SK-N-SH treated with all-trans-retinoic acid at 6 μM for 48 hours (cell line): ENCODE data around the gene SLC12A8.

Source experiments
- CREB5 ChIP-seq: fragments of 250-450 bp; sonication (Bioruptor Pico); IDR thresholded peaks from 2 replicates; pipeline ENCODE4 v1.5.1; 2020; ENCODE audit warnings: low read depth, mild to moderate bottlenecking, moderate library complexity
- CSRNP3 ChIP-seq: fragments of 250-450 bp; sonication (Bioruptor Pico); IDR thresholded peaks from 2 replicates; pipeline ENCODE4 v1.5.1; 2021; ENCODE audit warnings: mild to moderate bottlenecking, moderate library complexity
- ESRRG ChIP-seq: fragments of 250-450 bp; sonication (Bioruptor Pico); IDR thresholded peaks from 2 replicates; pipeline ENCODE4 v1.6.1; 2021; ENCODE audit warnings: mild to moderate bottlenecking
- PATZ1 ChIP-seq: fragments of 250-450 bp; sonication (Bioruptor Pico); IDR thresholded peaks from 2 replicates; pipeline ENCODE4 v1.8.0; 2020; ENCODE audit warnings: mild to moderate bottlenecking, moderate library complexity, borderline replicate concordance
- RARB ChIP-seq: fragments of 250-450 bp; sonication (Bioruptor Pico); IDR thresholded peaks from 2 replicates; pipeline ENCODE4 v1.8.0; 2021; ENCODE audit warnings: mild to moderate bottlenecking, moderate library complexity
- ZFP3 ChIP-seq: fragments of 250-450 bp; sonication (Bioruptor Pico); IDR thresholded peaks from 2 replicates; pipeline ENCODE4 v1.5.0; 2020; ENCODE audit warnings: mild to moderate bottlenecking, moderate library complexity
- ZFP30 ChIP-seq: fragments of 450-650 bp; formaldehyde crosslinking; IDR thresholded peaks from 2 replicates; pipeline ENCODE4 v1.5.0; 2022; ENCODE audit warnings: mild to moderate bottlenecking, moderate library complexity
- ZNF70 ChIP-seq: fragments of 450-650 bp; formaldehyde crosslinking; IDR thresholded peaks from 2 replicates; pipeline ENCODE4 v1.5.0; 2020; ENCODE audit warnings: mild to moderate bottlenecking, moderate library complexity
- ZNF8 ChIP-seq: fragments of 450-650 bp; formaldehyde crosslinking; IDR thresholded peaks from 2 replicates; pipeline ENCODE4 v1.5.0; 2020; ENCODE audit warnings: mild to moderate bottlenecking, moderate library complexity

- no peak for TF ChIP-seq ZNF8
- no peak for TF ChIP-seq ZFP30 (CRISPR knock-in tag)
- TF ChIP-seq RARB (CRISPR knock-in tag) = no peak
- TF ChIP-seq ZNF70 (CRISPR knock-in tag) = no peak
- no peak for TF ChIP-seq ESRRG (CRISPR knock-in tag)
- no peak for TF ChIP-seq ZFP3 (CRISPR knock-in tag)
- TF ChIP-seq PATZ1 = no peak
- no peak for TF ChIP-seq CREB5
- TF ChIP-seq CSRNP3 (CRISPR knock-in tag) = no peak
Observed at GRCh38 chr3:125140818-125141595, 71.5 kb downstream of the SLC12A8 start.
